Stimulated activated naive CD8-positive, alpha-beta T cell treated with anti-CD3 and anti-CD28 coated beads, Interleukin-15, Interleukin-2, amounts not matched to agents 100 ng/mL and 50 ng/mL, for 24 hours (primary cell): ENCODE data around the gene GNG12.

Experiments used
- H3K27ac Mint-ChIP-seq: one replicate; pipeline ENCODE4 v1.8.0; 2021; ENCODE audit warnings: mild to moderate bottlenecking, mixed read lengths
- H3K27me3 Mint-ChIP-seq: one replicate; pipeline ENCODE4 v1.8.0; 2021; ENCODE audit warnings: mixed read lengths
- H3K36me3 Mint-ChIP-seq: one replicate; pipeline ENCODE4 v1.8.0; 2021; ENCODE audit warnings: low read depth, mixed read lengths
- H3K4me1 Mint-ChIP-seq: one replicate; pipeline ENCODE4 v1.8.0; 2021; ENCODE audit warnings: low read depth, mixed read lengths
- H3K4me3 Mint-ChIP-seq: one replicate; pipeline ENCODE4 v1.8.0; 2021; ENCODE audit warnings: mild to moderate bottlenecking, mixed read lengths
- H3K9me3 Mint-ChIP-seq: one replicate; pipeline ENCODE4 v1.8.0; 2021; ENCODE audit warnings: mixed read lengths

The GNG12 gene

GRCh38 chr1:67831850-67832513 is 1.3 kb downstream of the GNG12 start:
- no peak overlapping the region for H3K27ac Mint-ChIP-seq
- peaks cover 21% of the 10 kb centered on the region for H3K4me1 Mint-ChIP-seq
- H3K4me3 Mint-ChIP-seq = peak overlapping the region; percentile 79
- H3K9me3 Mint-ChIP-seq = no peaks in the 10 kb centered on the region
- H3K36me3 Mint-ChIP-seq = no peaks in the 10 kb centered on the region
- H3K27me3 Mint-ChIP-seq = peaks cover 63% of the 10 kb centered on the region

GRCh38 chr1:67830928-67831830 is 2.1 kb downstream of the GNG12 start:
- peaks cover 60% of the 10 kb centered on the region for H3K27me3 Mint-ChIP-seq
- no peaks in the 10 kb centered on the region for H3K9me3 Mint-ChIP-seq
- H3K4me1 Mint-ChIP-seq = peaks cover 21% of the 10 kb centered on the region
- no peak overlapping the region for H3K4me3 Mint-ChIP-seq
- no peak overlapping the region for H3K27ac Mint-ChIP-seq
- H3K36me3 Mint-ChIP-seq = no peaks in the 10 kb centered on the region

GRCh38 chr1:67830226-67830625 is 3.0 kb downstream of the GNG12 start:
- peaks cover 21% of the 10 kb centered on the region for H3K4me1 Mint-ChIP-seq
- no peak overlapping the region for H3K27ac Mint-ChIP-seq
- no peak overlapping the region for H3K4me3 Mint-ChIP-seq
- no peaks in the 10 kb centered on the region for H3K9me3 Mint-ChIP-seq
- no peaks in the 10 kb centered on the region for H3K36me3 Mint-ChIP-seq
- peaks cover 57% of the 10 kb centered on the region for H3K27me3 Mint-ChIP-seq

- no peak overlapping the region for H3K27ac Mint-ChIP-seq
- no peak overlapping the region for H3K4me3 Mint-ChIP-seq
- H3K4me1 Mint-ChIP-seq = peaks cover 10% of the 10 kb centered on the region
- no peaks in the 10 kb centered on the region for H3K9me3 Mint-ChIP-seq
- H3K36me3 Mint-ChIP-seq = no peaks in the 10 kb centered on the region
- H3K27me3 Mint-ChIP-seq = peaks cover 54% of the 10 kb centered on the region
Measured at GRCh38 chr1:67827688-67828087, 5.6 kb downstream of the GNG12 start.

GRCh38 chr1:67825591-67825990 is 7.7 kb downstream of the GNG12 start:
- Mint-ChIP-seq H3K36me3 (no peaks in the 10 kb centered on the region), H3K27me3 (peaks cover 35% of the 10 kb centered on the region), H3K4me3 (no peak overlapping the region), H3K9me3 (no peaks in the 10 kb centered on the region), H3K4me1 (no peaks in the 10 kb centered on the region), H3K27ac (no peak overlapping the region)

- H3K27ac Mint-ChIP-seq = no peak overlapping the region
- no peak overlapping the region for H3K4me3 Mint-ChIP-seq
- no peaks in the 10 kb centered on the region for H3K36me3 Mint-ChIP-seq
- no peaks in the 10 kb centered on the region for H3K4me1 Mint-ChIP-seq
- H3K9me3 Mint-ChIP-seq = no peaks in the 10 kb centered on the region
- peaks cover 36% of the 10 kb centered on the region for H3K27me3 Mint-ChIP-seq
Measured at GRCh38 chr1:67824766-67825165, 8.5 kb downstream of the GNG12 start.

GRCh38 chr1:67823615-67824014 is 9.7 kb downstream of the GNG12 start:
- no peak overlapping the region for H3K4me3 Mint-ChIP-seq
- no peak overlapping the region for H3K27ac Mint-ChIP-seq

GRCh38 chr1:67821263-67821662 is 12.0 kb downstream of the GNG12 start:
- H3K4me1 Mint-ChIP-seq = peaks cover 8% of the 10 kb centered on the region
- H3K27ac Mint-ChIP-seq = no peak overlapping the region
- H3K9me3 Mint-ChIP-seq = no peaks in the 10 kb centered on the region
- no peaks in the 10 kb centered on the region for H3K36me3 Mint-ChIP-seq
- peaks cover 24% of the 10 kb centered on the region for H3K27me3 Mint-ChIP-seq
- no peak overlapping the region for H3K4me3 Mint-ChIP-seq

More at GRCh38 chr1:67823615-67824014, 9.7 kb downstream of the GNG12 start:
- peaks cover 34% of the 10 kb centered on the region for H3K27me3 Mint-ChIP-seq
- H3K9me3 Mint-ChIP-seq = no peaks in the 10 kb centered on the region
- no peaks in the 10 kb centered on the region for H3K36me3 Mint-ChIP-seq
- peaks cover under 1% of the 10 kb centered on the region for H3K4me1 Mint-ChIP-seq

- Mint-ChIP-seq H3K36me3 (no peaks in the 10 kb centered on the region), H3K9me3 (no peaks in the 10 kb centered on the region), H3K27me3 (peaks cover 16% of the 10 kb centered on the region), H3K27ac (peak overlapping the region; percentile 13), H3K4me3 (no peak overlapping the region), H3K4me1 (peaks cover 8% of the 10 kb centered on the region)
Measured at GRCh38 chr1:67818725-67819301, 14.5 kb downstream of the GNG12 start.

- Mint-ChIP-seq H3K36me3 (no peaks in the 10 kb centered on the region), H3K4me1 (peaks cover 8% of the 10 kb centered on the region), H3K9me3 (no peaks in the 10 kb centered on the region), H3K4me3 (no peak overlapping the region), H3K27me3 (peaks cover 9% of the 10 kb centered on the region), H3K27ac (no peak overlapping the region)
Measured at GRCh38 chr1:67818162-67818561, 15.1 kb downstream of the GNG12 start.

- Mint-ChIP-seq H3K4me3 (no peak overlapping the region), H3K27me3 (peaks cover 7% of the 10 kb centered on the region), H3K4me1 (peaks cover 8% of the 10 kb centered on the region), H3K9me3 (no peaks in the 10 kb centered on the region), H3K36me3 (no peaks in the 10 kb centered on the region), H3K27ac (no peak overlapping the region)
Measured at GRCh38 chr1:67817319-67817718, 15.9 kb downstream of the GNG12 start.

GRCh38 chr1:67816506-67816905 is 16.8 kb downstream of the GNG12 start:
- no peak overlapping the region for H3K4me3 Mint-ChIP-seq
- no peaks in the 10 kb centered on the region for H3K9me3 Mint-ChIP-seq
- no peak overlapping the region for H3K27ac Mint-ChIP-seq
- no peaks in the 10 kb centered on the region for H3K36me3 Mint-ChIP-seq
- peaks cover 8% of the 10 kb centered on the region for H3K4me1 Mint-ChIP-seq
- peaks cover 7% of the 10 kb centered on the region for H3K27me3 Mint-ChIP-seq

GRCh38 chr1:67816095-67816475 is 17.2 kb downstream of the GNG12 start:
- Mint-ChIP-seq H3K4me3 (no peak overlapping the region), H3K27ac (no peak overlapping the region), H3K9me3 (no peaks in the 10 kb centered on the region)

GRCh38 chr1:67815303-67816094 is 17.8 kb downstream of the GNG12 start:
- Mint-ChIP-seq H3K4me1 (peaks cover 8% of the 10 kb centered on the region), H3K9me3 (no peaks in the 10 kb centered on the region), H3K27me3 (peaks cover 7% of the 10 kb centered on the region), H3K4me3 (no peak overlapping the region), H3K36me3 (no peaks in the 10 kb centered on the region), H3K27ac (no peak overlapping the region)

More at GRCh38 chr1:67816095-67816475, 17.2 kb downstream of the GNG12 start:
- peaks cover 8% of the 10 kb centered on the region for H3K4me1 Mint-ChIP-seq
- H3K27me3 Mint-ChIP-seq = peaks cover 7% of the 10 kb centered on the region
- no peaks in the 10 kb centered on the region for H3K36me3 Mint-ChIP-seq
